HG02970 (cell line): ENCODE results near the gene RNF144B.
"Not testable (repeated sequence)": the region's sequence is repeated elsewhere in the genome, so short reads cannot be mapped to it uniquely, and the experiment has no call there.

ENCODE experiments used
- ATAC-seq: cut with Tn5 transposase; IDR thresholded peaks from one replicate; pipeline ENCODE4 v1.9.1; 2021; ENCODE audit warnings: mild to moderate bottlenecking, moderate library complexity, moderate number of reproducible peaks; ENCODE audit not compliant: unreplicated experiment, low FRiP score

The RNF144B gene

GRCh38 chr6:18368277-18369105 is 18.7 kb upstream of the RNF144B start:
- ATAC-seq: no peak

- ATAC-seq: no peak
These were observed 16.1 kb upstream of the RNF144B start for GRCh38 chr6:18371010-18371409.

DNA sequence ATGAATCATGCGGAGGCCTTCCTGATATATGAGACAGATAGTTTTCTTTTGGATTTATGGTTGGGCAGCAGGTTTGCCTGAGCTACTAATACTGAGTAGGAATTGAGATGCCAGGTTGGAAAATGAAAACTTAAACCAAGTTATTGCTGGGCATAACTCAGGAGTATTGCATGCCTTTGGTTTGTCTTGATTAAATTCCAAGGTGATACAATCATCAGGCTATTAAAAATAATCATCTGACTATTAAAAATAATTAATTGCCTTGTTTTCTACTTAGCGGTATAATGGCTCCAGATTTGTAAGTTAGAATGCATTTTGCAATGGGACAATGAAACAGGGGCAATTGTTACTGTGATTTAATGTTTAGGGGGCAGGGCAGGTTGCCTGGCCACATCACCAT is 15.5 kb upstream of the RNF144B start:
- no peak for ATAC-seq

GRCh38 chr6:18380158-18380836 is 6.9 kb upstream of the RNF144B start:
- no peak for ATAC-seq

DNA sequence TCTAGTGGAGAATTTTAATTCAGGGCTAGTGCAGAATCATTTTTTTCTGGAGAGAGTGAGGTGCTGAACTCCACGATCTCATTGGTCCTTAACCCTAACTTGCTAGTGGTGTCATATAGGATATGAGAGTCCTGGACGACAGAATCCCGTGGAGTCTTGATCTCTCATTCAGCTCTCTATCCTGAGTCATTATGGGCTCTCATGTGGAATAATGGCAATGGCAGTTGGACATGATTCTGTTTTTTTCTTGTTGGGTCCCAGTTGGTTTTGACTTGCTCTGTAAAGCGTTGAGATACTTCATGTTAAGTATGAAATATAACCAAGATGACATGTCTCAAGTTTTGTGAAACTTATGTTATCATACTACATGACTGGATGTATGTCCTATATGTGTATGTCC is 6.3 kb upstream of the RNF144B start:
- no peak for ATAC-seq

GRCh38 chr6:18383441-18383840 is 3.7 kb upstream of the RNF144B start:
- no peak for ATAC-seq

DNA sequence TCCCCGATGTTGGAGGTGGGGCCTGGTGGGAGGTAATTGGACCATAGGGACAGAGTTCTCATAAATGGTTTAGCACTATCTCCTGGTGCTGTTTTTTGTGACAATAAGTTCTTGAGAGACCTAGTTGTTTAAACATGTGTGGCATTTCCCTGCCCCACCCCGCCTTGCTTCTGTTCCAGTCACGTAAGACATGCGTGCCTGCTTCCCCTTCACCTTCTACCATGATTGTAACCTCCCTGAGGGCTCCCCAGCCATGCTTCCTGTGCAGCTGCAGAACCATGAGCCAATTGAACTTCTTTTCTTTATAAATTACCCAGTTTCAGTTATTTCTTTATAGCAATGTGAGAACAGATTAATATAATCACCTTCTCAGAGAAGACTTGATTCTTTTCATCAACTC is 2.5 kb upstream of the RNF144B start:
- ATAC-seq: no peak

DNA sequence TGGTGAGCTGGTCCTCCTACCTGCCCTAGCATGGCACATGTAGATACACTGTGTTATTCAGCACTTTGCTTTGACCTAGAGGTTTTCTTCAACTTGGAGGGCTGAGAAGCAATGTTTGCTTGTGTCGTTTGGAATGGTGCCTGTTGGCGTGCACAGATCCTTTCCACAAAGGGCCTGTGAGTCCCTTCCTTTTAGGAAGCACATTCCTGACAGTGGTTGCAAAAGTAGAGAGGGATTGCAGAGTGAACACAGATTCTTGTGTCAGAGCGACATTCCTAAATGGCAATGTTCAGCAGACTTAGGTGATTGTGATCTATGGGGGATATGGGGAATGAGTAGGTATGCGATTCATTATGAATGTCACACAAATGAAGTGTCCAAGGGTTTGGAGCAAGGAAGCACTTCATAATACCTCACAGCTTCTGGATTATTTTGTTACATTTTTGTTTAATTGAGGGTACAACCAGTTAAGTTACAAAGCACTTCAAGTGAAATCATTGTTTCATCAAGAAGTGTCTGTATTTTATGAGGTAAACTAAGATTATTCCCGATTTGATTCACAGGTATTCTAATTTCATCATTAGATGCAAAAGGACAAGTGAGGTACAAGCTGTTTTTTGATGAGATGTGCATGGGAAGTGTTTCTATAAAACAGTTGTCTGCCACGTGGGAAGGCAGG is 713 bp upstream of the RNF144B start:
- ATAC-seq: no peak

DNA sequence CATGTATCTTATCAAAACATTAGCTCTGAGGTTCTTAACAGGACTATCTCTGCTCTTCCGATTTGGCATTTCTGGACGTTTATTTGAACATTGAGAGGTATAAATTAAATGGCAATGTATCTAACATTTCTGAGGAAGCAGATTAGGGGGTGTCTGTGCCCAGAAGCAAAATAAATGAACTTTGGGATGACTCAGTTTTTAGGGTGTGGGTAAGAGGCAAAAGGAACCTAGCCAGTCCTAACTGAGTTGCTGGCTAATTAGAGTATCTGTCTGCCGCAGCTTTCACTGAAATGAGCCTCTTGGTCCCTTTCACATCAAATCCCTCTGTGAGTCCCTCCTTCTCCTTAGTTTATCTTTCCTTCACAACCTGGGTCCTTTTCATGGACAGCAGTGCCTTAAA is 1.1 kb downstream of the RNF144B start:
- no peak for ATAC-seq

DNA sequence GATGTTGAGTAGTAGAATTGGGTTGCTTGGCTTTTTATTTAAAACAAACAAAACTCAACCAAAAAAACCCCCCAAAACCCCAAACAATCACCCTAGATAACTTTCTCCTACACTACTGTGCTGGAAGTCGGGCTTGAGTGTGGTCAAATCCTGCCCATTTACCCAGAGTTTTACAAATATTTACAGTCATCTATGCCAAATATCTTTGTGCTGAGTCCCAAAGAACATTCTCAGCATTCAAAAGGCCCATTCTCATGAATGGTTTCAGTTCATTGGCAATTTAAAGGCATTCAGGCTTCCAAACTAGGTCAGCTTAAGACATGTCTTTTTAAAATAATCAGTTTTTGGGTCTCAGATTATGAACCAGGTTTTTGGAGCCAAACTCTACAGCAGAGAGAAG is 1.8 kb downstream of the RNF144B start:
- no peak for ATAC-seq

GRCh38 chr6:18389479-18389878 is 2.3 kb downstream of the RNF144B start:
- ATAC-seq: no peak

- no peak for ATAC-seq
These were observed 3.3 kb downstream of the RNF144B start for GRCh38 chr6:18390476-18390875.

DNA sequence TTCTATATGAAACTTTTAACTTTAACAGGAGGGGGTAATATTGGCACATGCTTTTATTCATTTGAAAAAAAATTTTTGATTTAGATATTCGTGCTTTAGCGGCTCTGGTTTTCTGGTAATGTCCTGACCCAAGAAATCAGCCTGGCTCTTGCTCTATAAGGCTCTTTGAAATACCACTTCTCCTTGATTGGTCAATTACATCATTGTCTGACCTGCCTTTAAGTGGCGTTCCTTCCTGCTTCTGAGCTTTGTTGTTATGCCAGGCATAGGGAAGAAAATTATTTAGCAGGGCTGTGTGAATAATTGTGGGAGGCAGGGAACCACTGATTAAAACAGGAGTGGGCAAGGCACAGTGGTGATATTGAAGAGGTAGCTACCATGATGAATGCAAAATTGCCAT is 3.9 kb downstream of the RNF144B start:
- no peak for ATAC-seq

- no peak for ATAC-seq
These were observed 5.3 kb downstream of the RNF144B start for GRCh38 chr6:18392346-18392877.

DNA sequence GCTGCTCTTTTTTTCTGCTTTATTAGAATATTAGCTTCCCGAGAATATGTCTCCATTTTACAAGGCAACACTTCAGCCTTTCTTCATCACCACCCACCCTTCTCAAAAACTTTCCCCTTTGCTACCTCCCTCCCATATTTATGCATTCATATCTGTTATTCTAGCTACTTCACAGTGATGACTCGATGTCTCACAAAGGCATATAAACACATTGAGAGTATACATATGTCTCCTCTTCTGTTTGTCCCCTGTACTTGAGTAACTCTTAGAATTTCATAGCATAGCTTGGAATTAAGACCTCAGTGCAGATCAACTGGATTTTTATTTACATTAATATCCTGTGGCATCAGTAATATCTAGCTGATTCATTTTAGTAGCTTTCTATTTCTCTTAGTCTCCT is 6.5 kb downstream of the RNF144B start:
- no peak for ATAC-seq

GRCh38 chr6:18395177-18395855 is 8.2 kb downstream of the RNF144B start:
- ATAC-seq: no peak

DNA sequence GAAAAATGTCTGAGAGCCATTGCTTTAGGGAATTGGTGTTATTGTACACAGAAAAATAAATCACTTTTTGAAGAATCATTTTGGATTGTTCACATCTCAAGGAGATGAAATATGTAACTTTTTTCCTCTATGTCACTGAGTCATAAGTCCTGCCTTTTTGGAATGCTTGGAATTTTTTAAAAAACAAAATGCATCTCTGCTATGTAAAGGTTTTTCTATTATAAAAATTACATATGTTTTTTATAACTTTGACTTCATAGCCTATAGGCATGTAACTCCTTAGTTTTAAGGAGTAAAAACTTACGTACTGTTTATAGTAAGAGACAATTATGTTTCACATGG is 8.7 kb downstream of the RNF144B start:
- no peak for ATAC-seq

- no peak for ATAC-seq
These were observed 10.6 kb downstream of the RNF144B start for GRCh38 chr6:18397701-18398100.

GRCh38 chr6:18398225-18398624 is 11.1 kb downstream of the RNF144B start:
- ATAC-seq: not testable (repeated sequence)

- peak; percentile 88 for ATAC-seq
These were observed 13.8 kb downstream of the RNF144B start for GRCh38 chr6:18400831-18401446.
